HPDE6-E6E7 (cell line): ENCODE results near the gene NHERF2.
"Not testable (repeated sequence)": the region's sequence is repeated elsewhere in the genome, so short reads cannot be mapped to it uniquely, and the experiment has no call there.

ENCODE experiments used
- DNase-seq: peaks from one replicate; pipeline ENCODE4 v3.0.0; 2011; ENCODE audit warnings: missing footprints; ENCODE audit errors: extremely low spot score

Gene NHERF2

DNA sequence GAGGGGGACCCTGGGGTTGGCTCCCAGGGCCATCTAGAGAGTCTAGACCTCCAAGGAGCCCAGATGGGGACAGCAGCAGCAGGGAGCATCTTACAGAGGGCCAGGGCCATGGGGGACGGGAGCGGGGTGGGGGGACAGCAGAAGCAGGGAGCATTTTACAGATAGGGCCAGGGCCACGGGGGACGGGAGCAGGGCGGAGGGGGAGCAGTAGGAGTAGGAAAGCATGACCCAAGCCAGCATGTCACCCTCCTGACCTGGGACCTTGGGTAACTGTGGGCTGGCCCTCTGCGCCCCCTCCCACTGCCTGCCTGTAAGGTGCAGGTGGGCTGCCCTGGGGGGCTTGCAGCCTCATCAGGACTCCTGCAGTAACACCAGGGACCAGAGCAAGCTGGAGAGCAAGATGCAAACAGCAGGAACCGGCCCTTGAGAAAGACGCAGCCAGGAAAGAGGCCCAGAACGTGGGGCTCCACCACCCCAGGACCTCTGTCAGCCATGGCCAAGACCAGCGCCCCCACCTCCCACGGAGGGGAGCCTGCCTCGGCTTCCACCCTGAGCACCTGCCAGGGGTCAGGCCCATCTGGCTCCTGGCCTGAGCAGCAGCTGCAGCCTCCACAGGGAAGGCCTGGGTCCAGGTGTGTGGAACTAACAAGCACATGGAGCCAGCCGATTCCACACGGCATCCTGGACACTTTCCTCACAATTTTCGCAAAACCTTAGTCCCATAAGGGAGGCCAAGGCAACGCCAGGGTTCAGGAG lies 19.4 kb upstream of the NHERF2 start:
- DNase-seq, result no peak

DNA sequence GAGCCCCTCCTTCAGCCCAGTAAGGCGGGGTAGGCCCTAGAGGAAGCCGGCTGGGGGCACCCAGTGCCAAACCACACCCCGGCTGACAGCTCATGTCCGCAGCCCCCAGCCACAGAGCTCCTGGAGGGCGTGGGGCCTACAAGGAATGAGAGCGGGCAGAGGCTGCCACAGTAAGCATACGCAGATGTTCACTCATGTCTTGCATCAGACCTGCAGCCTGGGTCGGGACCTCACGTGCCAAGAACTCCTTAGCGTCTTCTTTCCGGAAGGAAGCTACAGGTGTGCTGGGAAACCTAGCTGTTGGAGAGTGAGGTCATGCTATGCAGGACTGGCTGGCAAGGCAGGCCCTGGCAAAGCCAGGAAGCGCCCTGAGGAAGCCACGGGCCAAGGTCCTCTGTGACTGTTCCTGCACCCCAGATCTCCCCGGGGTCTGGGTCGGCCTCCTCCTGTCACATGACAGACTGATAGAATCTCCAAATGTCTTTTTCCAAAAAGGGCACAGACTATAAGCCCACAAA lies 18.6 kb upstream of the NHERF2 start:
- DNase-seq, result peak; percentile 86

DNA sequence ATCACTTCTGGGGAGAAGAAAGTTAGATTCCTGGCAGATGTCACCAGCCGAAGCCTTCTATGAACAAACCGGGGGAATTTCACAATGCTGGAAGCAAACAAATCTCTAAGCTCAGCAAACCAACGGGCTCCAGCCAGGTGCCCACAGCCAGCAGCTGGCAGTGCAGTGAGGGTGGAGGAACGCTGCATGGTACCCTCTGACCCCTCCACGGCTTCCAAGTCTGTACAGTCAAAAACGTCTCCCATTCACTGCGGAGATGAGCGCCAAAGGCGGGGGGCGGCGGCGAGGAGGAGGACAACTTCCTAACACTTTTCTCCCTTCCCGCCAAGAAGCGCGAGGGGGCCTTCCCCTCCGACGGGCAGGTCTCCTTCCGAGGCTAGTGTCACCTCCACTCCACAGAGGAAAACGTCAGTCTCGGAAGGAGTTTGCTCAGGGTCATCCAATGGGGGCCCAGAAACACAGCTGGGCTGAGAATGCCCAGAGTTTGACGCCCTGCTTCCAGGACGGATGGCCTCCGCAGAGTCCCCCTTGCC lies 18.0 kb upstream of the NHERF2 start:
- no peak for DNase-seq

DNA sequence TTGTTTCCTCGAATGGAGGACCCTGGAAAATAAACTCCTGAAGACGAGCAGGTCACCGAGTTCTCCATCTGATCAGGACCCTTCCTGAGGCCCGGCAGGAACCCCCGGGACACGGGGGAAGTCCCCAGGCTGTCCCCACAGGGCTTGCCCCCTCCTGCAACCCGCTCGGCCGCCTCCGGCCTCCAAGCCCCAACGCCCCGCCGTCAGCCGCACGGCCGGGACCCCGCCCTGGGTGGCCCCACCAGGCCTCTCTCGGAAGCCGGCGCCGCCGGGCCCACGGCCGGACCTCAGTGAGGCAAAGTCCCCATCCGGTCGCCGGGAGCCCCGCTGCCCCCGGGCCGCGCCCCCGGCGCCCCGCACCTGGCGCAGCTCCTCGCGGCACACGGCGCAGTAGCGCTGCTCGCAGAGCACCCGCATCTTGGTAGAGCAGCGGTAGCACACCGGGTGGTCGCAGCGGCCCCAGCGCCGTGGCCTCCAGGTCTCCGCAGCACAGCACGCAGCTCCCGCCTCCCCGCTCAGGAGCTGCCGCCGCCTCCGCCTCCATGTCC lies 17.5 kb upstream of the NHERF2 start:
- no peak for DNase-seq

DNA sequence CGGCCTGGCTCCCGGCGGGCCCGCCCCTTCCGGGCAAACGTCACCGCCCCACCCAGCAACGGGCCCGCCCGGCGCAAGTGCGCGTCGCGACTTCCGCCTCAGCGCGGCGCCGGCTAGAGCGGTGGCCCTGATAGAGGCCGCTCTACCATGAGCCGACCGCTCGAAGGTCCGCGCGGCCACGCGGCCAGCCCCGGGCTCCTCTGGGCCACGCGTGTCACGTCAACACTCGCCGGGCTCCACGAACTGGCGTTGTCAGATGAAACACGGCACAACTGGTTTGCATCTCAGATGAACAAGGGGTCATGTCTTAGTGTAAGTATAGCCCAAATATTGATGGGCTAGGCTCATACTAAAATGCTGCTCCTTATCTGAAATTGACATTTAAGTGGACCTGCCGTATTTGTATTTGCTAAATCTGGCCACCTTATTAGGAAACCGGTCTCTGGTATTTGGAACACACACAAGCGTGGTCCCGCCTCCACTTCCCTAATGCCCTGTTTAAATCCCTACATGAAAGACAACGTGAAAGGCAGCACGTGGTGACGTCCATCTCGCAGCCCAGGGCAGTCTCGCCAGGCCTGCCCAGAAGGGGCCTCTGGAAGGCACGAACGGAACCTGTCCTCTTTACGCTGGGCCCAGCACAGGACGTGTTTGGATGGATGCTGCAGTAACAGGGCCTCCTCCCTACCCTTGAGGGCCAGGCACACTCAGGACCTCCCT lies 16.8 kb upstream of the NHERF2 start, which contains the start of gene ZNF598:
TSS of gene ZNF598 (minus strand) at position 31 of the 720 bp plus-strand sequence.
- no peak for DNase-seq

DNA sequence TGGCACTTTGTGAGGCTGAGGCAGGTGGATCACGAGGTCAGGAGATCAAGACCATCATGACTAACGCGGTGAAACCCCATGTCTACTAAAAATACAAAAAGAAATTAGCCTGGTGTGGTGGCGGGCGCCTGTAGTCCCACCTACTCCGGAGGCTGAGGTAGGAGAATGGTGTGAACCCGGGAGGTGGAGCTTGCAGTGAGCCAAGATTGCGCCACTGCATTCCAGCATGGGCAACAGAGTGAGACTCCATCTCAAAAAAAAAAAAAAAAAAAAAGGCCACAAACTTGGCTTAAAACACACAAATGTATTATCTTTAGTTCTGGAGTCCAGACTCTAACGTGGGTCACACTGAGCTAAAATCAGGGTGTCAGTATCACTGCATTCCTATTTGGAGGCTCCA lies 15.0 kb upstream of the NHERF2 start:
- not testable (repeated sequence) for DNase-seq

DNA sequence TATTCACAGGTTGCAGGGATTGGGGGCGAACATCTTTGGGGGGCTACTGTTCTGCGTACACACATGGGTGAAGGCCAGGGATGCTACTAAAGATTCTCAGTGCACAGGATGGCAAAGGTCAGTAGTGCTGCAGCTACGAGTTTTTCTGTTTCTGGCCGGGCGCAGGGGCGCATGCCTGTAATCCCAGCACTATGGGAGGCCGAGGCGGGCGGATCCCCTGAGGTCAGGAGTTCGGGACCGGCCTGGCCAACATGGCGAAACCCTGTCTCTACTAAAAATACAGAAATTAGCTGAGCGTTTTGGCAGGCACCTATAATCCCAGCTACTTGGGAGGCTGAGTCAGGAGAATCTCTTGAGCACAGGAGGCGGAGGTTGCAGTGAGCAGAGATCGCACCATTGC lies 13.2 kb upstream of the NHERF2 start:
- DNase-seq, result no peak

DNA sequence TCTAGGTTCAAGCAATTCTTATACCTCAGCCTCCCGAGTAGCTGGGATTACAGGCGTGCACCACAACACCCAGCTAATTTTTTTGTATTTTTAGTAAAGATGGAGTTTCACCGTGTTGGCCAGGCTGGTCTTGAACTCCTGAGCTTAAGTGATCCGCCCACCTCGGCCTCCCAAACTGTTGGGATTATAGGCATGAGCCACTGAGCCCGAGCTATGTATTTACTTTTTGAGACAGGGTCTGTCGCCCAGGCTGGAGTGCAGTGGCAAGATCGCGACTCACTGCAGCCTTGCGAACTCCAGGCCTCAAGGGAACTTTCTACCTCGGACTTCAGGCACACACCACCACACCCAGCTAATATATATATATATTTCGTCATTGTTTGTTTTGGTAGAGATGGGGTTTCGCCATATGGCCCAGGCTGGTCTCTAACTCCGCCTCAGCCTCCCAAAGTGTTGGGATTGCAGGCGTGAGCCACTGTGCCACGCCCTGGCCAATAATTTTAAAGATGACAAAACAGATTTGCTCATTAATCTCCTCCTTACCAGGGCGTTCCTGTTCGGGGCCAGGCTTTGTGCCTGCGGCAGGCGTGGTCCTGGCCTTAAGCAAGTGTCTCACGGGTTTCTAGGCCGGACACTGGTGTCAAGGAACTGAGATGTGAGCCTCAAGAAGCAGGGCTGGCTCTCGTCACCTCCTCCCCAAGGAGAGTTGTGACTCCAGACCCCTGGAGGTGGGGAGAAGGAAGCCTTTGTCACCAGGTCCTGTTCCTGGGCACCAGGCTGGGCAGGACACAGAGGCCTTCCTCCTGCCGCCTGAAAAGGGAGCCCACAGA lies 11.4 kb upstream of the NHERF2 start:
- peak; percentile 66 for DNase-seq

DNA sequence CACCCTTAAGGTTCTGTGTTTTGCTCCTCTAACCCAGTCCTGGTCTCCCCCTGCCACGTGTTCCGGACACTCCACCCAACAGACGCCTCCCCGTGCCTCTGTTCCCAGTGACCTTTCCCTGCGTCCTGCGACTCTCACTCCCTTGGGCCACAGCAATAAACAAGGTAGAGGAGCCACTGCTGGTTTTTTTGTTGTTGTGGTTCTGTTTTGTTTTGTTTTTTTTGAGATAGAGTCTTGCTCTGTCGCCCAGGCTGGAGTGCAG lies 10.8 kb upstream of the NHERF2 start:
- no peak for DNase-seq

DNA sequence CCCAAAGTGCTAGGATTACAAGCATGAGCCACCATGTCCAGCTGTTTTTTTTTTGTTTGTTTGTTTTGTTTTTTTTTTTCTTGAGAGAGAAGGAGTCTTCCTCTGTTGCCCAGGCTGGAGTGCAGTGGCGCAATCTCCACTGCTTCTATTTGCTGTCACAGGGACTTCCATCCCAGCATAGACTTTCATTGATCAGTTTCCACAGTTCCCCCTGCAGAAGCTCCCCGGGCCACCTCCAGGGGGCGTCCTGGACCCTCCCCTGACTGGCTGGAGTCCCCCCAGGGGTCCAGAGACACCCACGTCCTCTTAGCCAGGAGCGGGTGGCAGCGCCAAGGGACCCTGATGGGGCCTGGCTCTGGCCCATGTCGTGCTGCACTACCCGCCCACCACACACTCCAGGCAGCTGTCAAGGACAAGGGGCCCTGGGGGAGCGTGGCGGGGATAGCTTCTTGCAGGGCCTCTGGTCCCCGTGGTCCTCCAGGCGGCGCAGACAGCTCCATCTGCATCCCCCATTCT lies 10.2 kb upstream of the NHERF2 start:
- no peak for DNase-seq

DNA sequence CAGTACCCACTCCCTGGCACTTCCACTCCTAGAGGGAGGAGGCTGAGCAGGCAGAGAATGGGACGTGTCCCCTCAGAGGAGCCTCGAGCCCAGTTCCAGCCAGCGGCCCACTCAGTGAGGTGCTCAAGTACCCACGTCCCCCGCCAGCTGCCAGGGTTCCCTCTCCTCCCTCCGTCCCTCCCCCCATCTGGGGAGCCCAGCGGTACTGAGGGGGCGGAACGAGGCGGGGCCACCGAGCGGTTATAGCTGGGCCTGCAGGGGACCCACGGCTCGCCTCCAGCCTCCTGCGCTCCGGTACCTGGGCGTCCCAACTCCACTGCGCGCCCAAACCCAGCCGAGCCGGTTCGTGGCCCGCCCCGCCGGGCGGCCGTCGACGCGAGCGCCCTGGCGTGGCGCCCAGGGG lies 7.2 kb upstream of the NHERF2 start, which contains the start of gene NPW:
TSS of gene NPW (plus strand) at position 268 of the 403 bp plus-strand sequence.
- no peak for DNase-seq

DNA sequence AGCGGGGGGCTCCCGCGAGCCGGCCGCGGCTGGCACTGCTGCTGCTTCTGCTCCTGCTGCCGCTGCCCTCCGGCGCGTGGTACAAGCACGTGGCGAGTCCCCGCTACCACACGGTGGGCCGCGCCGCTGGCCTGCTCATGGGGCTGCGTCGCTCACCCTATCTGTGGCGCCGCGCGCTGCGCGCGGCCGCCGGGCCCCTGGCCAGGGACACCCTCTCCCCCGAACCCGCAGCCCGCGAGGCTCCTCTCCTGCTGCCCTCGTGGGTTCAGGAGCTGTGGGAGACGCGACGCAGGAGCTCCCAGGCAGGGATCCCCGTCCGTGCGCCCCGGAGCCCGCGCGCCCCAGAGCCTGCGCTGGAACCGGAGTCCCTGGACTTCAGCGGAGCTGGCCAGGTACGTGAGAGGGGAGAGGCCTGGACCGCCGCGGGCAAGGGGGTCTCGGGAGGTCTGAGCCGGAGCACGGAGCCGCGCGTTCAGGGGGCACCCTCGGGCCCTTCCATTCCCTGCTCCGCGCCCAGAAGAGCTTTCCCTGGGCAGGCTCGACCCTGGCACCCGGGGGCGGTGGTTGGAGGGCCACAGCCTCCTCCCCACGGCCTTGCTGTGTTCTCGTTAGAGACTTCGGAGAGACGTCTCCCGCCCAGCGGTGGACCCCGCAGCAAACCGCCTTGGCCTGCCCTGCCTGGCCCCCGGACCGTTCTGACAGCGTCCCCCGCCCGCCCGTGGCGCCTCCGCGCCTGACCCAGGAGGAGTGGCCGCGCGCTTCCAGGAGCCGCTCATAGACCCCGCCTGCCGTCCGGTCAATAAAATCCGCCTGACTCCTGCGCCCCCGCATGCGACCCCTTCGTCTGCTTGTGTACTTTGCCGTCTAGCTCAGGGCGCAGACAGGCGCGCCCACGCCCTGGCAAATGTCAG lies 6.5 kb upstream of the NHERF2 start:
- DNase-seq, result no peak

DNA sequence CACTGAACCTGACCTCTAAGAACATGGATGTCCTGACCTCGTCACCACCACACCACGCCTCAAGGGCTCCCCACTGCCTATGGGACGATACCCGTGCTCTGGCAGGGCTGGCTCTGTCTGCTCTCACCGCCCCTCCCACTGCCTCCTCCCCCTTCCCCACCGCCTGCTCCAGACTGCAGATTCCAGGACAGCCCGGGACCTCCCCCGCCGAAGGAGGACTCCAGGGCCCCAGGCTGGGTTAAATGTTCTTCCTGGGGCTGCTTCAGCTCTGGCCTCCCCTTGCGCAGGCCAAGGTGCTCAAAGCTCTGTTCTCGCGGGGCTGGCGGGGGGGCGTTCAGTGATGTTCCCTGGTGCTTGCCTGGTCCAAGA lies 4.0 kb upstream of the NHERF2 start:
- DNase-seq, result peak; percentile 38

DNA sequence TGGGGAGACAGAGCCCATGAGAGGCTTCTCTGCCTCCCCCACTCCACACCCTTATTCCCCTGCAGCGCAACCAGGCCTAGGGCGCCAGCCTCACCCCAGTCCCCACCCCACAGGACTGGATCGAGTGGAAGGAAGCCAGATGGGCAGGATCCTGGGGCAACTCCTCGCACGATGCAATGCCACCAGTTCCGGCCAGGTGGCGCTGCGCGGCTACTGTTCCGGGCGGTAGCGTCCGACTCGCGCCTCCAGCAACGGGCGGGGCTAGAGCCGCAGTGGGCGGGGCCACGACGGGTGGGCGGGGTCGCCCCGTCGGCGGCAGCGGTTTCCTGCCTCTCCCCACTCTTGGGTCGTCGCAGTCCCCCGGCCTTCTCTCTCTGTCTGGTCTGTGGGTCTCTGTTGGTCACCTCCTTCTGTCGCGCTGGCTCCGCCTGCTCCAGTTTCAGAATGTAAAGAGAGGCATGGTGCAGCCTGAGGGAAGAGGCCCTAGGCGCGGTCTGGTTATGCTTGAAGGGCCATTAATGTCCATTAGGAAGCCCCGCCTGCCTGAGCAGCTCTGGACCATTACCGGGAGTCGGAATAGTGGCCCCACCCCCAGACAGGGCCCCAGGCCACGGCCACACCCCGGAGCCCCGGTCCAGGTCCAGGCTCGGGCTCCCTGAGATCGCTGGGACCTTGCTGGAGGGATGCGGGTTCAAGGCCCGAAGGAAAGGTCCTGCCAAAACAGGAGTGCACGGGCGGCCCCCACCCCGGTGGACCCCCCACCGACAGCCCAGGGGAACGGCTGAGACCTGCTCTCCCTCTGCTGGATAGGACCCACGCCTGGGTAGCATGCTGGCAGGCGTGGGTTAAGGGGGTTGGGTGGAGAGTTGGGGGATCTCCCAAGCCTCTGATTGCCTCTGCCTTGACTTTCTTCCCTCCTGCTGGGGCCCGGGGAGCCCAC lies 3.3 kb upstream of the NHERF2 start:
- peak; percentile 79 for DNase-seq

DNA sequence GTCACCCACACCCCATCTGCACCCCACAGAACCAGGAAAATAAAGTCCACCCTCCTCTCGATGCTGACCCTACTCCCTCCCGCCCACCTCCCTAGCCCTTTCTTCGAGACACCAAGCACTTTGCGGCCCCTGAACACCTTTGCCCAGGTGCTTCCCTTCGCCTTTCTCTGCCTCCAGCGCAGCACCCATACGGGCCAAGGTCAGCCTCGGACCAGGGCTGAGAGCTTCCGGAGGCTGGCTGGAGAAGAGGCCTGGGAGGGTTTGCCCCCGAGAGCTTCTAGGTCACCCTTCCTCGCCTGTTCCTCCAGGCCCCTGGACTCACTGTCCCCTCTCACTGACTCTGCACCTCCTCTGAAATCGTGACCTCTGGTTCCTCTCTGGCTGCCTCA lies 2.7 kb upstream of the NHERF2 start:
- no peak for DNase-seq

DNA sequence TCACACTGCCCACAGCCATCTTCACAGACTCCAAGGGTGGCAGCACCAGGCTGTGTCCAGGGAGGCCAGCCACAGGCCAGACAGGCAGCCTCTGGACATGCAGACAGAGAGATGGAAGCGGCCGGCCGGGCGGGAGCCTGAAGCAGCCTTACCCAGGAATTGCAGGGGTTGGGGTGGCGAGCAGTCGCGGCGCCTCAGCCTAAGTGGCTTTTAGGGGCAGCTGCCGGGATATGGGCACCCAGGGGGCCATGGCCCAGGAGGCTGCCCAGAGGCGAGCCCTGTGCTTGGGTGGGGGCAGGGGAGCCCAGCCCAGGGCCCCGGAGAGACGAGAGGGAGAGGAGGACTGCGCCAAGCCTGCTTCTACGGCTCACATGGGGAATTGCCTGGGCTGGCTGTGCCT lies 1.5 kb upstream of the NHERF2 start:
- DNase-seq, result no peak

DNA sequence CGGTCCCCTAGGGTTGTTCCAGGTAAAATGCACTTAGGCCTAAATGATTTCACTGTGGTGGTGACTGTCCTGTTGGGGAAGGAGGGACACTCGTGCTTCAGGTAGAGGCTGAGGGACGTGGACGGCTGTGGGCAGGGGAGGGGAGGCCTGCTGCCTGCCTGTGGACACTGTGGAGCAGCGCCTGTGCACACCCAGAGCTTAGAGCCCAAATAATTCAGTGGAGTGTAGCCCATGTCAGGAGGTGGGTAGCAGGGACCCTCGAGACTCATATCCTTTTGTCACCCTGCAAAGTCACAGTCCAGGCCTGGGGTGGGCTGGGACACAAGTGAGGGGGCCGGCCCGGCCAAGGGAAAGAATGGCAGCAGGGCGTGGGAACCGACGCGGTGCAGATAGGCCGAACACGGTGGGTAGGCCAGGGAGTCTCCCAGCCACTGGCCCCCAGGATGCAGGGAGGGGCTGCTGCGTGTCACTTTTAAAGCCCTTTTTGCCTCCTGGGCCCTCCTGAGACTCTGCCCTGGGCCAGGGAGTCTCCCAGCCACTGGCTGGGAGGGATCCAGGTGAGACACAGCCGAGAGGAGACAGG lies 733 bp upstream of the NHERF2 start:
- DNase-seq, result no peak

DNA sequence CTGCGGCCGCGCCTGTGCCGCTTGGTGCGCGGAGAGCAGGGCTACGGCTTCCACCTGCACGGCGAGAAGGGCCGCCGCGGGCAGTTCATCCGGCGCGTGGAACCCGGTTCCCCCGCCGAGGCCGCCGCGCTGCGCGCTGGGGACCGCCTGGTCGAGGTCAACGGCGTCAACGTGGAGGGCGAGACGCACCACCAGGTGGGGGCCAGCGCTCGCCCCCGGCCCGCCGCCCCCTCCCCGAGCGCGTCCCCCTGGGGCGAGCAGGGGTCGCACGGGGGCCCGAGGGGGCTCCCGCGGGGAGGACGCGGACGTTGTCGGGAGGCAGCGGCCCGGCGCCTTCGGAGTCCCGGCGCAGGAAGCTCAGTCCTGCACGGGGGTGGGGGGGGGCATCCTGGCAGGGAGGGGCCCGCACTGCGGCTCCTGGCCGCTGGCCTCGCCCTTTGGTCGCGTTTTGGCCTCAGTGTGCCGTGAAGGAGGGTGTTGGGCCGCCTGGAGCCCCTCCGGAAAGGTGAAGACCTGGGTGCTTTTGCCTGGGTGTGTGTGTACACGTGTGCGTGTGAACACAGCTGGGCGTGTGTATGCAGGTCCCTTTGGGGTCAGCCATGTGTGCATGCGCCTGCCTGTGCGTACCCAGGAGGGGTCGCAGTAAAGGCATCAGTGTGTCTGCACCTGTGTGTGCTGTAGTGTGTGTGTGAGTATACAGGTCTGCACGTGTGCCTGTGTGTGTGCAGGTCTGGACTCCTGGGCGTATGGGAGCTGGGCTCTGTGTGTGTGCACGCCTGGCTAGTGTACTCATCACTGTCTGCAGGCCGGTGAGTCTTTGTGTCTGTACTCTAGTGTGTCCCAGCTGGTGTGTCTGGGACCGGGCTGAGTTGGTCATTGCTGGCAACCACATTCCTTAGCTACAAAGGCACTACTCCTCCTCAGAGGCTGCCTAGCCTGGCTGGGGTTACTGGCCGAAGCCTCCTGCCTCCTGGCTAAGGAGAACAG lies 615 bp downstream of the NHERF2 start:
- no peak for DNase-seq
